GM12878 (cell line): ENCODE results near the gene MICB. TPM values are rescaled to one million over a fixed set of nuclear protein-coding genes. Genes with fewer than 3 reads are reported as not detected.
A peak's percentile ranks its signal among the peaks of the same experiment; 100 is the strongest.

ENCODE experiments used
- ATAC-seq: fragments of 200-7000 bp; cut with Tn5 transposase; 3 replicates; pipeline ENCODE4 v1.9.1; 2020; ENCODE audit warnings: mild to moderate bottlenecking, moderate library complexity
- BruUV-seq: library from RNA; stranded (reverse); fragments of 400-500 nt; replicated peaks from 2 replicates; lab custom pipeline; 2021; lab: Mats Ljungman, UMichigan
- CTCF ChIA-PET: fragments of 300-600 bp; sonication (Branson Sonifier 250); formaldehyde crosslinking; extraction: SDS; loops from one replicate; lab custom pipeline; 2021; ENCODE audit warnings: inconsistent platforms; lab: Yijun Ruan, JAX
- POLR2A ChIA-PET: fragments of 350-600 bp; formaldehyde crosslinking; extraction: SDS; loops from one replicate; lab custom pipeline; 2021; ENCODE audit warnings: inconsistent platforms; lab: Charles Lee
- RAD21 ChIA-PET: fragments of 300-600 bp; sonication (Branson Sonifier 250); formaldehyde crosslinking; loops from one replicate; lab custom pipeline; 2023; ENCODE audit warnings: antibody characterized with exemption; ENCODE audit not compliant: unreplicated experiment; lab: Charles Lee
- SMC1A ChIA-PET: fragments of 300-600 bp; sonication (Branson Sonifier 250); formaldehyde crosslinking; loops from one replicate; lab custom pipeline; 2023; ENCODE audit not compliant: unreplicated experiment, uncharacterized antibody; lab: Charles Lee
- DNase-seq: peaks from one replicate; pipeline ENCODE4 v3.0.0-alpha.2; 2011; ENCODE audit warnings: low read depth, low spot score
- FAIRE-seq: peaks from 3 replicates; lab custom pipeline; 2011; peaks lifted over from hg19 to GRCh38; lab: Jason Lieb, UNC
- H2AFZ ChIP-seq: 2 replicates; pipeline ENCODE4 v1.6.0; 2011; ENCODE audit warnings: low read depth, low read length, control low read depth; ENCODE audit not compliant: control insufficient read depth
- H3K27ac ChIP-seq: 2 replicates; pipeline ENCODE4 v1.5.1; 2011; ENCODE audit warnings: control low read depth; ENCODE audit not compliant: control insufficient read depth, insufficient read depth
- H3K27me3 ChIP-seq, 2 experiments: replicated peaks in 1 of 2; 2 replicates each; pipeline versions ENCODE4 v1.6.0 to v1.6.1; 2011; ENCODE audit warnings: low read length in 1 of 2; ENCODE audit not compliant: control insufficient read depth in 2 of 2, insufficient read depth in 2 of 2
- H3K36me3 ChIP-seq, 2 experiments: 2 replicates each; pipeline ENCODE4 v1.5.1; 2011; ENCODE audit warnings: low read length in 1 of 2; ENCODE audit not compliant: control insufficient read depth in 2 of 2, insufficient read depth in 2 of 2
- H3K4me1 ChIP-seq: 2 replicates; pipeline ENCODE4 v1.6.1; 2011; ENCODE audit warnings: mild to moderate bottlenecking, low read length, moderate library complexity, mixed read lengths; ENCODE audit not compliant: control insufficient read depth, insufficient read depth
- H3K4me2 ChIP-seq: 2 replicates; pipeline ENCODE4 v1.6.0; 2011; ENCODE audit warnings: control low read depth; ENCODE audit not compliant: control insufficient read depth, insufficient read depth
- H3K4me3 ChIP-seq: fragments of 200-600 bp; sonication (generic); 2 replicates; pipeline ENCODE4 v1.5.1; 2016
- H3K79me2 ChIP-seq: 2 replicates; pipeline ENCODE4 v1.6.0; 2011; ENCODE audit warnings: low read length; ENCODE audit not compliant: control insufficient read depth, insufficient read depth
- H3K9ac ChIP-seq: 2 replicates; pipeline ENCODE4 v1.8.0; 2011; ENCODE audit warnings: low read length, control low read depth, mixed read lengths; ENCODE audit not compliant: control insufficient read depth, insufficient read depth
- H3K9me3 ChIP-seq: replicated peaks from 3 replicates; pipeline ENCODE4 v1.5.1; 2011; ENCODE audit warnings: mild to moderate bottlenecking, low read length; ENCODE audit not compliant: control insufficient read depth, insufficient read depth
- H4K20me1 ChIP-seq: 2 replicates; pipeline ENCODE4 v1.6.0; 2011; ENCODE audit not compliant: control insufficient read depth, insufficient read depth
- EP300 ChIP-seq, 2 experiments: fragments of 150-350 bp in 1 of 2; IDR thresholded peaks; 2 replicates each; pipeline ENCODE4 v1.6.1; 2011 to 2012; ENCODE audit warnings: low read depth in 2 of 2, low read length in 2 of 2, borderline replicate concordance in 1 of 2, improper control_type of control experiment in 1 of 2, inconsistent platforms in 1 of 2; ENCODE audit not compliant: control insufficient read depth in 1 of 2
- KLF5 ChIP-seq: fragments of 450-650 bp; IDR thresholded peaks from 2 replicates; pipeline ENCODE4 v1.6.1; 2014; ENCODE audit warnings: mild to moderate bottlenecking; ENCODE audit not compliant: partially characterized antibody
- LARP7 ChIP-seq: fragments of 450-650 bp; IDR thresholded peaks from 2 replicates; pipeline ENCODE4 v1.6.1; 2017; ENCODE audit warnings: mild to moderate bottlenecking
- MLLT1 ChIP-seq: fragments of 450-650 bp; IDR thresholded peaks from 2 replicates; pipeline ENCODE4 v1.6.1; 2016; ENCODE audit warnings: mild to moderate bottlenecking
- MYC ChIP-seq: IDR thresholded peaks from 2 replicates; pipeline ENCODE4 v1.6.1; 2011; ENCODE audit warnings: mild to moderate bottlenecking, low read length, moderate library complexity, inconsistent platforms; ENCODE audit not compliant: insufficient read depth, insufficient replicate concordance, insufficient read length, severe bottlenecking
- RFX5 ChIP-seq: IDR thresholded peaks from 2 replicates; pipeline ENCODE4 v1.6.1; 2011; ENCODE audit warnings: low read depth, low read length, improper control_type of control experiment
- SUPT20H ChIP-seq: IDR thresholded peaks from 2 replicates; pipeline ENCODE4 v1.6.1; 2011; ENCODE audit warnings: low read depth, mild to moderate bottlenecking, low read length, moderate library complexity, borderline replicate concordance; ENCODE audit not compliant: control insufficient read depth
- WGBS: methylation state at CpG from one replicate; pipeline ENCODE4 v1.1.6; 2016; ENCODE audit warnings: low lambda C conversion rate; ENCODE audit not compliant: insufficient replicate concordance, insufficient coverage; ENCODE audit errors: missing lambda C conversion rate; 5-methylcytosine and 5-hydroxymethylcytosine counted together
- in situ Hi-C: fragments of 300-500 bp; cut with MboI; formaldehyde crosslinking; loops from 9 replicates; pipeline ENCODE4 v1.14.3; 2018; ENCODE audit warnings: mixed read lengths
- intact Hi-C: fragments of 100-400 bp; cut with micrococcal nuclease; formaldehyde crosslinking; loops from one replicate; pipeline ENCODE4 v1.14.2; 2022; ENCODE audit not compliant: unreplicated experiment
- polyA plus RNA-seq, 11 experiments: library from polyadenylated mRNA; depleted of rRNA in 4 of 11; unstranded in 6 of 11; stranded (reverse) in 5 of 11; fragments of >200 nt; fragmentation: Nextera tagmentation in 4 of 11; fragmentation: Illumina TruSeq in 1 of 11; extraction: Ambion mirVana in 4 of 11; extraction: Trizol in 1 of 11; gene quantifications; 1 replicate in 1 of 11; 2 replicates in 10 of 11; pipeline versions ENCODE4 v1.2.1 to v1.2.3, GENCODE V29; 2011 to 2016; ENCODE audit warnings: inconsistent platforms in 2 of 11, missing spikeins in 2 of 11, low read depth in 1 of 11
- total RNA-seq, 4 experiments: library from RNA; depleted of rRNA in 3 of 4; stranded (reverse); fragments of >200 nt in 3 of 4; fragmentation: Illumina TruSeq in 1 of 4; extraction: Trizol in 1 of 4; gene quantifications; 2 replicates each; pipeline versions ENCODE4 v1.2.1 to v1.2.3, GENCODE V29; 2013 to 2021

Gene MICB
- total and polyA plus RNA-seq, 10 of the 15 experiments (the other 5 are each of a cell fraction or from before 2014, with no cell fraction given): 9.0 to 37.1 (median 17.8) TPM

GRCh38 chr6:31497531-31498476 lies at the start of gene MICB (continued):
- TF ChIP-seq MYC: no peak
- TF ChIP-seq LARP7: 0 out of 2 replicates have a peak, but pooled peaks have one; percentile 16
- peak; percentile 56 for TF ChIP-seq RFX5
- TF ChIP-seq EP300 (IDR thresholded peaks at IDR 0.05; ENCODE audit: borderline replicate concordance in 1 of 2, control insufficient read depth in 1 of 2, low read depth in 2 of 2, low read length in 2 of 2): no peak

- ChIA-PET CTCF (no interaction called here), RAD21 (no interaction called here), POLR2A (no interaction called here), SMC1A (no interaction called here)
- WGBS: 71% methylated on average over 4 of the region's 4 CpGs
- TF ChIP-seq KLF5 (no peak), MLLT1 (no peak), SUPT20H (no peak)
- no TSS peak for BruUV-seq
- H2AFZ ChIP-seq: no peak overlapping the region
- H3K79me2 ChIP-seq: no peaks in the 10 kb centered on the region
- H3K27ac ChIP-seq: no peak overlapping the region
- H4K20me1 ChIP-seq: no peaks in the 10 kb centered on the region
- no peaks in the 10 kb centered on the region for H3K36me3 ChIP-seq
- no peaks in the 10 kb centered on the region for H3K4me1 ChIP-seq
- intact Hi-C loops: no loop called here
- H3K4me3 ChIP-seq: no peak overlapping the region
- H3K9ac ChIP-seq: no peak overlapping the region
- ATAC-seq (no peak), DNase-seq (no peak), FAIRE-seq (no peak)
- in situ Hi-C loops: no loop called here
- no peak overlapping the region for H3K4me2 ChIP-seq
- no peaks in the 10 kb centered on the region; a peak in 2 of 4 replicates for H3K27me3 ChIP-seq
- H3K9me3 ChIP-seq: peaks cover 4% of the 10 kb centered on the region
Observed at GRCh38 chr6:31450751-31451150, 47.2 kb upstream of the MICB start.
